ENCODE results near the gene CHSY3. TPM values are rescaled to one million over a fixed set of nuclear protein-coding genes. Genes with fewer than 3 reads are reported as not detected.

CHSY3 gene
- polyA plus RNA-seq, 1 donor from 2014 or later = 0.40 TPM

- Histone ChIP-seq H3K9me2 (ENCODE audit: insufficient read depth, low read length) (no peaks in the 10 kb centered on the region), H2AFZ (ENCODE audit: low read depth, low read length) (no peak overlapping the region)
These were observed 323.4 kb downstream of the CHSY3 start for GRCh38 chr5:130227699-130228098.

GRCh38 chr5:130231786-130232185 is 327.5 kb downstream of the CHSY3 start:
- no peak overlapping the region for H3K27ac ChIP-seq (ENCODE audit: low read length)
- no peaks in the 10 kb centered on the region for H3K36me3 ChIP-seq (ENCODE audit: insufficient read depth, low read length)
- H3K9ac ChIP-seq (ENCODE audit: low read length) = no peak overlapping the region
- no peak overlapping the region for H2AFZ ChIP-seq (ENCODE audit: low read depth, low read length)
- no peaks in the 10 kb centered on the region for H3K9me3 ChIP-seq (ENCODE audit: low read length)
- TF ChIP-seq TAF1 (IDR thresholded peaks at IDR 0.05; ENCODE audit: low read depth) = no peak
- TF ChIP-seq RAD21 (conservative IDR thresholded peaks at IDR 0.05) = no peak
- no peak for TF ChIP-seq EP300 (conservative IDR thresholded peaks at IDR 0.05; ENCODE audit: poor library complexity, severe bottlenecking)
- TF ChIP-seq REST (IDR thresholded peaks at IDR 0.05; ENCODE audit: borderline replicate concordance) = no peak
- no peaks in the 10 kb centered on the region for H3F3A ChIP-seq (ENCODE audit: insufficient read depth, low read length, poor library complexity, severe bottlenecking)
- H3K4me2 ChIP-seq (ENCODE audit: low read length) = no peak overlapping the region
- H3K9me2 ChIP-seq (ENCODE audit: insufficient read depth, low read length) = no peaks in the 10 kb centered on the region
- no peaks in the 10 kb centered on the region for H4K20me1 ChIP-seq (ENCODE audit: insufficient read depth)
- no peaks in the 10 kb centered on the region for H3K79me2 ChIP-seq (replicated peaks; ENCODE audit: insufficient read depth, low read length)
- no peak overlapping the region for H3K4me3 ChIP-seq (ENCODE audit: low read length)
- no peaks in the 10 kb centered on the region for H3K27me3 ChIP-seq (ENCODE audit: insufficient read depth, low read depth, low read length)

More at GRCh38 chr5:130227699-130228098, 323.4 kb downstream of the CHSY3 start:
- no peaks in the 10 kb centered on the region for H3F3A ChIP-seq (ENCODE audit: insufficient read depth, low read length, poor library complexity, severe bottlenecking)
- H3K27me3 ChIP-seq (ENCODE audit: insufficient read depth, low read depth, low read length) = no peaks in the 10 kb centered on the region
- TF ChIP-seq REST (IDR thresholded peaks at IDR 0.05; ENCODE audit: borderline replicate concordance) (no peak), TAF1 (IDR thresholded peaks at IDR 0.05; ENCODE audit: low read depth) (no peak), MXI1 (conservative IDR thresholded peaks at IDR 0.05; ENCODE audit: poor library complexity, severe bottlenecking) (no peak), EP300 (conservative IDR thresholded peaks at IDR 0.05; ENCODE audit: poor library complexity, severe bottlenecking) (no peak)
- no peak overlapping the region for H3K9ac ChIP-seq (ENCODE audit: low read length)
- no peaks in the 10 kb centered on the region for H3K36me3 ChIP-seq (ENCODE audit: insufficient read depth, low read length)
- no peaks in the 10 kb centered on the region for H3K79me2 ChIP-seq (replicated peaks; ENCODE audit: insufficient read depth, low read length)
- H3K9me3 ChIP-seq (ENCODE audit: low read length) = no peaks in the 10 kb centered on the region
- no peaks in the 10 kb centered on the region for H4K20me1 ChIP-seq (ENCODE audit: insufficient read depth)
- no peak overlapping the region for H3K4me3 ChIP-seq (ENCODE audit: low read length)
- H3K27ac ChIP-seq (ENCODE audit: low read length) = no peak overlapping the region
- H3K4me2 ChIP-seq (ENCODE audit: low read length) = no peak overlapping the region

- TF ChIP-seq REST (IDR thresholded peaks at IDR 0.05; ENCODE audit: borderline replicate concordance) (no peak), POLR2AphosphoS5 (IDR thresholded peaks at IDR 0.05) (no peak), EP300 (conservative IDR thresholded peaks at IDR 0.05; ENCODE audit: poor library complexity, severe bottlenecking) (no peak), TAF1 (IDR thresholded peaks at IDR 0.05; ENCODE audit: low read depth) (no peak)
- H3K9ac ChIP-seq (ENCODE audit: low read length) = no peak overlapping the region
- H3F3A ChIP-seq (ENCODE audit: insufficient read depth, low read length, poor library complexity, severe bottlenecking) = no peaks in the 10 kb centered on the region
- H3K4me2 ChIP-seq (ENCODE audit: low read length) = no peak overlapping the region
- no peaks in the 10 kb centered on the region for H3K36me3 ChIP-seq (ENCODE audit: insufficient read depth, low read length)
- H3K9me2 ChIP-seq (ENCODE audit: insufficient read depth, low read length) = no peaks in the 10 kb centered on the region
- H3K9me3 ChIP-seq (ENCODE audit: low read length) = no peaks in the 10 kb centered on the region
- no peaks in the 10 kb centered on the region for H3K27me3 ChIP-seq (ENCODE audit: insufficient read depth, low read depth, low read length)
- no peak overlapping the region for H3K27ac ChIP-seq (ENCODE audit: low read length)
- no peak overlapping the region for H3K4me3 ChIP-seq (ENCODE audit: low read length)
- no peaks in the 10 kb centered on the region for H4K20me1 ChIP-seq (ENCODE audit: insufficient read depth)
- H3K79me2 ChIP-seq (replicated peaks; ENCODE audit: insufficient read depth, low read length) = no peaks in the 10 kb centered on the region
- no peak overlapping the region for H2AFZ ChIP-seq (ENCODE audit: low read depth, low read length)
These were observed 330.6 kb downstream of the CHSY3 start for GRCh38 chr5:130234816-130235215.

Data from neural cell (in vitro differentiated cells).